Endothelial cell of hepatic sinusoid (primary cell): ENCODE measurements around the gene RABL3.
"Not testable (repeated sequence)": the region's sequence is repeated elsewhere in the genome, so short reads cannot be mapped to it uniquely, and the experiment has no call there.

Experiments
- in situ Hi-C: cut with HindIII; loops from 2 replicates; pipeline ENCODE4 v1.10.0; 2017; ENCODE audit warnings: low sequenced_read_pairs

The RABL3 gene

DNA sequence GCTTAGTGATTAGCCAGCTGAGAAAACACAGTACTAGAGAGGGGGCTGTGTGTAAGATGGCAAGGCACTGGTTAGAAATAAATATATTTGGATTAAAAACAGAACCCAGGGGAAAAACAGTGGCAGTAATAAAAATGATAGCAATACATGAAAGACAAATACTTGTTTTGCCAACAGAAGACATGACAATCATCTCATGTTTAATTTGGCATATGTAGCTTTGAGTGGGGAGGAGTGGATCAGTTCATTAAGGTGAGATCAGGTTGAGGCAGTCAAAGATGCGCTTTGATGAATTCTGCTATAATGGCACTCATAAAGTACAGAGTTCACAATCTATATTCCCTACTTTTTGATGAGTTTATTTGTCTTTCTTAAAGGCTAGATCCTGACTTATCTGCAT, 56.9 kb downstream of the RABL3 start:
- in situ Hi-C loops: loop anchor here (5.0 kb wide), 1 partner anchor 98 kb away; no protein-coding TSS in a partner anchor

DNA sequence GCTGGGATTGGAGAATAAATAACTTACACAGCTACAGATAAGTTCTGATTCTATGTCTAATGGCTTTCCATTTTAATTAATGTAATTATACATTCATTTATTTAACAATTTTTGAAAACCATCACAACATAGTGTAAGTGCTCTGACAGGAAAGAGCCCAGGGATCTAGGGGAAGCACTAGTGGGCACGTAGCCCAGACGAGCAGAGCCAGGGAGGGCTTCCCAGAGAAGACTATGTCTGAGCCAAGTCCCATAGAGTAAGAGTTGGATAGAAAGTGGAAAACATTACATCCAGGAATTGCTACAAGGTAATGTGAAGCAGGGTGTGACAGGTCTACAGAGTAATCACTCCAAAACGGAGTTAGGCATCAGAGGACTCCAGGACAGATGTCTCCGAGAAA, 57.4 kb downstream of the RABL3 start:
- in situ Hi-C loops: loop anchor here (5.0 kb wide), 1 partner anchor 98 kb away; no protein-coding TSS in a partner anchor

GRCh38 chr3:120683671-120684301, 58.5 kb downstream of the RABL3 start:
- in situ Hi-C loops: no loop called here

GRCh38 chr3:120683213-120683612, 59.1 kb downstream of the RABL3 start:
- in situ Hi-C loops: no loop called here

- in situ Hi-C loops: no loop called here
Measured at GRCh38 chr3:120682095-120682681, 60.1 kb downstream of the RABL3 start, which contains the start of gene HGD. Gene HGD, minus strand, starts transcription at chr3:120682239. Its CDS starts 128 bp downstream, at chr3:120682111.

GRCh38 chr3:120681506-120682038, 60.7 kb downstream of the RABL3 start:
- in situ Hi-C loops: no loop called here

DNA sequence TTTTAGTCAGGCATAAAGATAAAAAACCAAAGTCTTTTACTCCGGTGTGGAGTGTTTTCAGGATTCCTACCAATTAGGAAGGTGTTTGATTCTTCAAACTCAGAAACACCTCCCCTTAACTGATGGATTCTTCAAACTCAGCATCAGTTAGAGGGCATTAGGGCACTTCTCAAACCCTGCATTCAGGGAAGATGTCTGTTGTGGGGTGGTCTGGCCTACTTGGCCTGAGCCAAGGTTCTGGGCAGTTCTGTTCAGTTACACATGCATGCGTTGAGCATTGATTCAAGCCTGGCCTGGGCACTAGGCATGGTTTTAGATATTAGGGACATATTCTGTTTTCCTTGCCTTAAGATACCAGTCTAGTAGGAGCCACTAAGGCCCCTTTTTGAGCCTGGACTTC, 61.3 kb downstream of the RABL3 start:
- in situ Hi-C loops: no loop called here

DNA sequence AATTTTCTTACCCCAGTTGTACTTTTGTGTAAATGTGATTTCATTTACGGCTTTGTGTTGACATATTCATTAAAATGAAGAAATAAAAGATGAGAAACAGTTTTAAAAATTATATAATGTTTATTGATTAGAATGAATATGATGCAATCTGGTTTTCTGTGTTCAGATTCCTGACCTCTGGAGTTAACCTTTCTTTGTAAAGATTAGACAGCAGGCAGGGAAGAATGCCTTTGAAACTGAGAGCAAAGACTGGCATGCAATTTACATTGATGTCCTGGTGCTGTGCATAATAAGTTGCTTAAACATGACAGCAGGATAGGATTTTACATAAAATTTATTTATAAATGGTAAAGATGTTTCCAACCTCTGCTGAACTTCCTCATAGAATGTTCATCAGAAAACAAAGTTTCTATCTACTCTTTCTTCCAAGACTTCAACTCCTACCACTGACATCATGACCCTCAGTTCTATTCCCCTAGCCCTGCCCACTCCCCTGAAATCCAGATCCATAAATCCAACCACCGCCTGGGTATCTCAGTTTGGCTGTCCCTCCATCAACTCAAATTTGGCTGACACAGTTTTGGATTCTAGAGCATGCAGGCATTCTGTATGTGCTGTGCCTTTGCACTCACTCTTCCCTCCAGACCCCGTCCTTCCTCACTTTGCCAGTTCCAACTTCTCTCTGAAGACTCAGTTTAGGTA, 62.0 kb downstream of the RABL3 start:
- in situ Hi-C loops: no loop called here

DNA sequence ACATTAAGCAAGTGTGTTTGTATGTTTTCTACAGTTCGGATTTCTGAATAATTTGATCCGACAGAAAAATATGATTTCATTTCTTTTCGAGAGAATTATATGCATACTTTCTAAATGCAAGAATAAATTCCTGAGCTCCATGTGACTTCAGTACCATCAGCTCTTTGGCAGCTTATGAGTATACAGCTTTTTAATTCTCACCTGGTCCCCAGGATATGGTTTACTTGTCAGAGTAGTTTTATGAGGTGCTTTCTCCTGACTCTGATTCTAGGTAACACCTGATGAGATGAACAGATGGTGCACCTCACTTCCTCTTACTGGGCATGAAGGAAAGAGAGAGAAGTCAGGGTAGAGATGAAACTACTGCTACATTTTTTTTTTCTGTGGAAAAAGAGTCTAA, 63.3 kb downstream of the RABL3 start:
- in situ Hi-C loops: no loop called here

DNA sequence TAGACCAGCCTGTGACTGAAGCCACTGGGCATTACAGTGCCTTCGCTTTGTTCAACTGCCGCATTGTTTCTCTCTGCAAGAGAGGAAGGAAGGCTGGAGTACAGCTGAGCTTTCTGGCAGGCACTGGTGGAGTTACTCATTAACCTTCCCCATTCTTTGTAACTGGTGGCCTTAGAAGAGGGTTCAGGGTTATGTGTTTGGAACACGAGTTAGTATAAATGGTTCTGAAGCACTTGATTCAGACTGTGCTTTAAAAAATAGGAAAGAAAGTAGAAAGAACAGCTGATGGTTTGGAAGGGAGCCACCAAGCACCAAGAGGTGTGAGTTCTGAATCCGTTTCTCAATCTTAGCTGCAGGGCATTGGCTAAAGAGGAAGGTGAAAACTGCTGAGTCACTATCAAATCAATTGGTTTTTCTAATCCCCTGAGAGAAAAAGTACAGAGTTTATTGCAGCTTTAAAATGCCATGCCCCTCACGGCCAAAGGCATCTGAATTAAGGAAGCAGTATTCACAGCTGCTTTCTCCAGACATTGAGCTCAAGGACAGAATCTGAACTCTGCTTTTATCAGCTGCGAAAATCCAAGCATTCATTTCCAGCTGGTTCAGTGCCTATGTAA, 63.9 kb downstream of the RABL3 start:
- in situ Hi-C loops: no loop called here

GRCh38 chr3:120677193-120677592, 65.1 kb downstream of the RABL3 start:
- in situ Hi-C loops: not testable (repeated sequence)

DNA sequence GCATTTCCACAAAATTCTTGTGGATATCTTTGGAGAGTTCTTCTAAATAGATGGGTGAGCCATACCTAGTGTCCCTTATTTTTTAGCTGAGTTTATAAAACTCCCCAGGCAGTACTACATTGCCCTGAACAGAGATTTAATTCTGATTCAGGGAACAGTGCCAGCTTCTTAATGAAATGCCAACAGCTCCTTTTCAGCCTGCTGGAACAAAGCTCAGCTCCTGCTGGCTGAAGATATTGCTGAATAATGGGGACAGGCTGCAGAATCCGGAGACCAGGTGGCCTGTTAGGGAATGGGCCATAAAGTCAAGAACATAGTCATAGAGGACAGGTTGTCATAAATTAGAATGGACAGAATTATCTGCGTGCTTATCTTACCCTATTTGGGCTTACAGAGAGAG, 69.2 kb downstream of the RABL3 start:
- in situ Hi-C loops: no loop called here

- in situ Hi-C loops: no loop called here
Measured at GRCh38 chr3:120670576-120670975, 71.7 kb downstream of the RABL3 start.

DNA sequence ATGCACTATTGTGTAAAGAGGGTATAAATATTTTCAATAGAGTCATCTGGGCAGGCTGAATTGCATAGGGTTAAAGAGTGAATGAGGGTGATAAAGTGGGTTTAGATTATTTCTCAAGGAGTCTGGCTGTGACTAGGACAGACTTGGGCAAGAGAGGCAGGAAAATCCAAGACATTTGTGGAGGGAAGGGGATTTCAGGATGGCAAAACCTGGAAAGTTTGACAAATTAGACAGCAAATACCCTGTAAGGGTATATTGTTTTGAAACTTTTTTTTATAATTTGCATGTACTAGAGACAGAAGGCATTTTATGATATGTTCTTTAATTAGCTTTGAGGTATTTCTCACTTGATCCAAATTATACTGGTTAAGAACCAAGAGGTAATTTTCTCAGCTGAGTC, 77.4 kb downstream of the RABL3 start:
- in situ Hi-C loops: no loop called here

GRCh38 chr3:120661945-120662344, 80.4 kb downstream of the RABL3 start:
- in situ Hi-C loops: no loop called here

DNA sequence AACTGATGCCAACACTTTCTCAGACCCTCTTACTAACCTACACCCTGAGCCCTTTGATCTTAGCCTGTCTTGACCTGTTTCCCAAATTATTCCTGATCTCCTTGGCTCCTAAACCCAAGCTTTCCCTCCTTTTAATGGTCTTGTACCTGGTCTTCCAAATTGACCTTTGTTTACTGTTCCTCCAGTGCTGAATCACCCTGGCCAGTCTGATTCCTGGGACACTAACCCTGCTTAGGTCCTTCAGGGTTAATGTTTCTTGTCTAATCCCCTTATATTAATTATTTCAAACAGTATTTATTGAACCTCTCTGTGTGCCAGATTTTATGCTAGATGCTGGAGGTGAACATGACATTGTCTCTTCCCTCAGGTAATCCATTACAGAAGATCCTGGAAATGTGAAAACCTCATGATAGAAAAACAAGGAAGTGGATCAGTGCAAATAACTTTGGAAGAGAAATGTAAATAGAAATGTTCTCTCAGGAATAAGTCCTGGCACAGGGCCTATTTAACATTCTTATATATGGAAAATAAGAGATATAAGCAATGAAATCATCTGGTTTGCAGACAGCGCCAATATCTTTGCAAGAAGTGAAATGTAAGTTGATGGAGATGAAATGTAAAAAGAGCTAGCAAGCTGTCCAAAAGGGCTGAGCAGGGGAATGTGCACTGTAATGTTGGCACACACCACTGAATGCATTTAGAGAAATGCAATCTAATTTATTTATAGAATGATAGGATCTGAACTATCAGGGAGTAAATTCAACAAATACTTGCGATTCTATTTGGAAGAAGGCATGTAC, 81.0 kb downstream of the RABL3 start:
- in situ Hi-C loops: no loop called here

DNA sequence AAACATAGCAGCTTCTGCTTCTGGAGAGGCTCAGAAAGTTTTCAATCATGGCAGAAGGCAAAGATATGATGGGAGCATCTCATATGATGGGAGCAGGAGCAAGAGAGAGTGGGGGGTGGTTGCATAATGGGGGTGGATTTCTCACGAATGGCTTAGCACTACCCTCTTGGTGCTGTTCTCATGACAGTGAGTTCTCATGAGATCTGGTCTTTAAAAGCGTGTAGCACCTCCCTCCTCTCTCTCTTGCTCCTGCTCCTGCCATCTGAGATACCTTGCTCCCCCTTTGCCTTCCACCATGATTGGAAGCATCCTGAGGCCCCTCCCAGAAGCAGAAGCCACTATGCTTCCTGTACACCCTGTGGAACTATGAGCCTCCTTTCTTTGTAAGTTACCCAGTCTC, 82.5 kb downstream of the RABL3 start:
- in situ Hi-C loops: no loop called here

DNA sequence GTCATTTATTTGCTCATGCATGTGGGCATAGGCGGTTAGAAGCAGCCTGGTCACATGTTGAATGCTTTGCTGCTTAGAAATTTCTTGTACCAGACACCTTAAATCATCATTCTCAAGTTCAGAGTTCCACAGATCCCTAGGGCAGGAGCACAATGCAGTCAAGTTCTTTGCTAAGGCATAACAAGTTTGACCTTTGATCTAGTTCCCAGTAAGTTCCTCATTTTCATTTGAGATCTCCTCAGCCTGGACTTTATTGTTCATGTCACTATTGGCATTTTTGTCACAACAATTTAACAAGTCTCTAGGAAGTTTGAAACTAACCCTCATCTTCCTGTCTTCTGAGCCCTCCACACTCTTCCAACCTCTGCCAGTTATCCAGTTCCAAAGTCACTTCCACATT, 83.0 kb downstream of the RABL3 start:
- in situ Hi-C loops: no loop called here

- in situ Hi-C loops: no loop called here
Measured at GRCh38 chr3:120652896-120653545, 89.3 kb downstream of the RABL3 start.

GRCh38 chr3:120652281-120652680, 90.0 kb downstream of the RABL3 start:
- in situ Hi-C loops: no loop called here
